GM18498 (cell line): ENCODE data around the gene DUSP6.

Experiments
- ATAC-seq: cut with Tn5 transposase; IDR thresholded peaks from one replicate; pipeline ENCODE4 v1.9.1; 2021; ENCODE audit warnings: mild to moderate bottlenecking, moderate library complexity; ENCODE audit not compliant: unreplicated experiment

DUSP6 gene, protein sequence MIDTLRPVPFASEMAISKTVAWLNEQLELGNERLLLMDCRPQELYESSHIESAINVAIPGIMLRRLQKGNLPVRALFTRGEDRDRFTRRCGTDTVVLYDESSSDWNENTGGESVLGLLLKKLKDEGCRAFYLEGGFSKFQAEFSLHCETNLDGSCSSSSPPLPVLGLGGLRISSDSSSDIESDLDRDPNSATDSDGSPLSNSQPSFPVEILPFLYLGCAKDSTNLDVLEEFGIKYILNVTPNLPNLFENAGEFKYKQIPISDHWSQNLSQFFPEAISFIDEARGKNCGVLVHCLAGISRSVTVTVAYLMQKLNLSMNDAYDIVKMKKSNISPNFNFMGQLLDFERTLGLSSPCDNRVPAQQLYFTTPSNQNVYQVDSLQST

DNA sequence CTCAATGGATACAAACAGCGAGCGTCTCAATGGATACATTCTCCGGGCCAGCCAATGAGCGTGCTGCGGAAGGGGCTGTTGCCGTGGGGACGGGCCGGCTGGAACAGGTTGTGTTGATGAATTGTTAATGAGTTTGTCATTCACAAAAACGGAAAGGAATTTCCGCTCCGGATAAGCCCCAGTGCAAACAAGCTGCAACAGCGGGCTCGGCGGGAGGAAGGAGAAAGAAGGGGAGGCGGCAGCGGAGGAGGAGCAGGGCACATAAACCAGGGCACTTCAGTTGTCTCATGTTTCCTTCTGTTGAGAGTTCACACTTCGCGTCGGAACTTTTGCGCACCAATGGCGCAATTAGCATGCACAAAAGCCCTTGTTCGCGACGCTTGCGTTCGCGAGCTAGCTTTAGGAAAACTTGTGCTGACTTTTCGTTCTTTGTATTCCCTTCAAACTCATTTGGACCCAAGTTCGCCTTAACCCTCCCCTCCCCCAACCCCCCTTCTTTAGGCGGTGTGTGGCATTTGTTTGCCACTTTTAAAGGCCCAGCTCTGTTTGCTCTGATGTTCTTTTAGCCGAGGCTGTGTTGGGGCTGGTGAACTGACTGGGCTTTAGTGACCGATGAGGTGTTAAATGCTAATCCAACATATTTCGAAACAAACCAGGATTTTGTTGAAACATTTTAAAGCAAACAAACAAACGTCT, at the start of gene DUSP6:
TSS of gene DUSP6 (minus strand) at position 10 of the 696 bp plus-strand sequence. CDS start 462 bp downstream, outside the sequence.
- ATAC-seq = peak; percentile 40

DNA sequence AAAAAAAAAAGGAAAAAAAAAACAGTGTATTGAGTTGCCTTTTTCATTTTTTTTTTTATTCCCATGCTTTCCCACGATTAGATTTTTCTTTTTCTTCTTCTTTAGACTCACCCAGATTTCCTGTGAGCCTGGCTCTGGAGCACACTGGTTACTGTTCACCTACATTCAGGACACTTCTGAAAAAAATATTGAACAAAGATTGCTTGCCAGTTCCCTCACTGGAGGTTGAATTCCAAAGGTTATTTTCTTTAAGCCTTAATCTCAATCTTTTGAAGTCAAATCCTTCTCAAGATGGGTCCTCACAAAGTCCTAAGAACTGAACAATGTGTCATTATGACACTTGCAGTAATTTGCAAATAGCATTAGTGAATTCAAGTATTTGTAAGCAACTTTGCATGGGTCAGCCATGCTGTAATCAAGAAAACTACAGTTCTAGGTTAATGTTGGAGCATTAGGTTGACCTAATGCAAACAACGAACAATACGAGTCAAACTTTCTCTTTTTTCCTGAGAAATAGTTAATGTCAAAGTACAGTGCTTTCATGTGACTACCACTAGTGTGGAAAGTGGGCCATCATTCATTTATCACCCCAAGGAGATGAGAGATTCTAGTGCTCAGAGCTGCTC, 49.2 kb upstream of the DUSP6 start:
- no peak for ATAC-seq

DNA sequence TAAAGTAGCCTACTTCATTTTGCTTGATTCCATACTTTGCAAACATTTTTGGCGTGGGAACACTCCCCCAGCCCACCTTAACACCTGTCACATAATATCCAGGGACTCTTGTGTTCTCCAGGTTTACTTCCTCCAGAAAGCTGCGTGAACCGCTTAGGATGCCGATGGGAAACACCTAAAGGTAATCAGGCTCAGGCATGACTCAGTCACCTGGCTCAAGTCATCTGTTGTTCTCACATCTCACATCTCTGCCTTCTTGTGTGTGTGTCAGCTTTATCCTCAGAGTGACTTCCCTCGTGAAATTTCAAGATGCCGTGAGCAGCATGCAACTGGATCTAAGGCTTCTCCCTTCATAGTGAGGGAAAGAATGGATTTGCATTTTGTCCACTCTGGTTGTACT, 48.1 kb upstream of the DUSP6 start:
- ATAC-seq = no peak

DNA sequence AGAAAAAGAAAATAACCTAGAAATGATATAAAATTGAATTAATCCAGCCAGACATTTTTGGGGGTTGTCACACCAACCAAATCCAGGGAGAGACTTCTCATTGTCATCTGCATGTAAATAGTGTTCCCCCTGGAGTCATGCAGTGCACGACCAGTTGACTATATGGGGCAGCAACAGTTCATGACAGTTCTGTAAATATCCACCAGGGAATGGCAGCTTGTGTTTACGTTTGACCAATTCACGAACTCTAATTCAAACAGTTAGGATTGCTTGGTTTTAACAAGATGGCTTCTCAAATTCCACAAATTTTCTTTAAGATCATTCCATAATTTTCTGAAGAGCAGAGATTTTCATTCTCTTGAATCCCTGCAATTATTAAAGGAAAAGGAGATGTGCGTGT, 43.4 kb upstream of the DUSP6 start:
- ATAC-seq = no peak

DNA sequence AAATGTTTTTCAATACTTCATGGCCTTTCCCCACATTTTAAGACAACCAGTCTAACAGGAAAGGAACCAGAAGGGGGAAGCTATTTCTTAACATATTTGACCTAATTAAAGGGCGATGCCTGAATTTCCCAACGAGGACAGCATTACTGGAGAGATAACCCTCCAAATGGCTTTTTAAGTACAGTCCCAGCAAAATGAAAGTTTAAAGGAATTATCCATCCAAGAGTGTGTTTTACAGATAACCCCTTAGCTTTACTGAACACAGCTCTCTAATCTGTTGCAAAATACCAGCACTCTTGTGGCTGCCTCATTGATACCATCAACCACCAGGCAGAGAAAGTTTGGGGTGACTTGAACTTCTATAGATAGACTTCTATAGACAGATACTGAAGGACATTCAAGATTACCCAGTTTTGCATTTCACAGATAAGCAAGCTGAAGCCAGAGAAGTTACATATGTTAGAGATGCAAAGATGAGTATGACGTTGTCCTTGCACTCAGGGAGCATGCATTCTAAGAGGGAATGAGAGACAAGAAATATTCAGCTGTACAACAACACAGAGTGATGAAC, 41.3 kb upstream of the DUSP6 start:
- ATAC-seq = no peak

DNA sequence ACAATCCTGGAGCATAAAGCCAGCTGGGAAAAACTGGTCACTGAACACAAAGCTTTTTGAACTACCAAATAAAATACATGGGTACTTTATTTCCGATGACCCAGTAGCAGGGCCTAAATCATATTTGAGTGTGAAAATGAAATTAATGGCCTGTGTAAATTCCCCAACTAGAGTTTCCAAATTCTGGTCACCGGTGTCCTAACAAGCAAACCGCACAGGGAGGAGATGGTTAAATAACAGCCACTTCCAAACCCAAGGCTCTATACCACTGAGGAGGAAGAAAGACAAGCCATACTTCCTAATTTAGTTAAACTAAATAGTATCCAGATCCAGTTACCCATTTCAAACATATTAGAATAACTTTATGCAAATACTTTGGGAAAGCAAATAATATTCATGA, 40.1 kb upstream of the DUSP6 start:
- ATAC-seq = no peak

DNA sequence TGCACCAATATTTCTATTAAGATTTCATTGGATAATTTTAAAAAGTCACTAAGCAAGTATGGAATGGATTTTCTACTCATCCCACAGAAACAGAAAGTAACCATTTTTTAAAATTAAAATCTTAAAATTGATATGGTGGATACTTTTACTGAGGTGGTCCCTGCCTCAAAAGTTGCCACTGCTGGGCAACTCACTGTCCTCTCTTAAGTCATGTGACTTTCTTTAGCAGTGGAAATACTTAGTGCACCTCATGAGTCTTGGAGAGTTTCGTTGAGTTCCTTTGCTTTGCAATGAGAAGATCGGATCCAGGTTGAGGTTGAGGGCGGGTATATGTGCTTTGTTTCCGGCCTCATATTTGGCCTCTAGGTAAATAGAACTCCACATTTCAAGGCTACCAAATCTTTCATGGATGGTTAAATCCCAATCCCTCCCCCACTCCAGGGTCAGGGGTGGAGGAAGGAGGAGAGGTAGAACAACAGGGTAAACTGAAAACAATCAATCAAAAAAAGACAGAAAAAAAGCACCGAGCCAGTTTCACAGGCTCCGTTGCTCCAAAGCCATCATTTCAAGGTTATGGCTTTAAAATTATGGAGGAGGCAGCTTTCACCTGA, 39.5 kb upstream of the DUSP6 start:
- ATAC-seq = no peak

DNA sequence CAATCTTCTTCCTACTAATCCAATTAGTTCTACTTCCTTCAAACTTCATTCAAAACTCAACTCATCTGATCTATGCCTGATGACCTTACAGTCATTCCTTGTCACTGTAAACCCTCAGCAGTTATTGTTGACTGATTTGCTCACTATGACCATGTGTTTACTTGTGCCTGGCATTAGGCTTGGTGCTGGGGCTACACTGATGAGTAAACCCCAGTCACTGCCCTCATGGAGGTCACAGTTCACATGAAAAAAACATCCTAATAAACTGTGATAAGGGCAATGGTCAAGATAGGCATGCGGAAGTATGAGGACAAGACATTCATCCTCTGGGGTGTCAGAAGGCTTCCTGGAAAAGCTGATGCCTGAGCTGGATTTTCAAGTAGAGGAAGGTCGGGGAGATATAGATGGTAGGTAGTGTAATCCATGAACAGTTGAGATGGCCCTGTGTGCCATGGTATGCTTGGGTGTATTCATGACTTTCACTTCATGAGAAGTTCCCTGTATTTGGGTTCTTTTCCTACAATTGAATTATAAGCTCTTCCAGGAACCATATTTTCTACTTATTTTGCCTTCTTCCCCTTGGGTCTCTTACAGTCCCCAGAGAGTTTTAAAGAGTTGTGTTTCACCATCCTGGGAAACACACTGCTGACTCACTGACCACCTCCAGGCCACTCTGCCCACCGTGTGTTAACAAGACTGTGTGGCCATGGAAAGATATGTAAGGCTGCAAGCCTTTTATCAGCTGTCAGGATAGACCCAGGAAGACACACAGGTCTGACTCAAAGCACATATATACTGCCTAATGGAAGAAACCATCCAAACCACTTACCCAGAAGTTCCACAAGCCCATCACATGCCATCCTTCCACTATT, 38.7 kb upstream of the DUSP6 start:
- no peak for ATAC-seq

DNA sequence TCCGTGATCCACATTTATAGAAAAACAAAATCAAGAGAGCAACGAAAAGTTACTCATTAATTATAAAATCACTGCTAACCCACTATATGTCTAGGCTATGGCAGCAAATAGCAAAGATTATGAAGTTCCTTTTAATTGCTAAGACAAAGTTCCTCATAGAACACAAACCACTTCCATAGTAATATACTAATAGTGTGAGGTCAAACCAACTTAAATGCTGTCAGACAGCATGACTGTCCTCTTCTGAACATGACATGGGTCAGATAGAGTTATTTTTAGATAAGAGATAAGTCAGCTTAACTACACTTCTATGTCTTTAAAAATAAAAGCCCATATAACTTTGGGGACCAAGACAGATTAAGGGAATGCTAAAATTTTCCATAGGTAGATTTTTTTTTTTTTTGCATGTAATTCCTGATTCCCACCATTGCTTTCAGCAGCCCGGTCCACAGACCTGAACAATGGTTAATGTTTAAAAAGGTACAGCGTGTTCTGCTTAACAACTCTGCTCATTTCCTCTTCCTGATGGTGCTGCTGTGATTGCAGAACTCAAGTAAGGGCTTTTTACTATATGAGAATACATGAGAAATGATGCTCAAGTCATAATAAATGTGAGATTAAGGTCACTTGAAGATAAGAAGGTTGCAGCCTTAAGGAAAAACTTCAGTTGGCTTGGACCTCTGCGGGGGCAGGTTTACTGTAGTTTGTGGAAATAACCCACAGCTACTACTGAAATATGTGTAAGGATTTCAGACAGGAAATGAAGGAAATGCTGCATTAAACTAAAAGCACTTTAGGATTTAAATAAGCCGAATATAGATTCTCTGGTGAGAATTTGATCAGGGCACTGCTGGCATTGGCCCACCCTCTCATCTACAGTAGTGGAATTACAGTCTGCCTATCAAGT, 37.7 kb upstream of the DUSP6 start:
- ATAC-seq = peak; percentile 63

DNA sequence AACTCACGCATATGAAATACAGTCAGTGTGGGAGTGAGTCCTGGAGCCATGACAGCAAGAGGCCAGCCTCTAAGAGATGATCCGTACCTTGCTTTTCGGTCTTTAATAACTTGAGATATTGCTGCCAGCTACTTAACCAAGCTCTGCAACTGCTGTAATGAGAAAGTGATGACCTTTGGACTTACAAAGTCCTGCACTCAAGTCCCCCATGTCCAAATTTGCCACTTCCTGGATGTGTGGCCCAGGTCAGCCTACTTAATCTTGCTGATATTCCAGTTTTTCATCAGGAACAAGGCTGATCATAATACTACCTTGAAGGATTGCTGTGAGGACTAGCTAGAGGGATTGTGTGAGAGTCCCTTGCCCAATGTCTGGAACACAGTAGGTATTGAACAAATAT, 33.8 kb upstream of the DUSP6 start:
- no peak for ATAC-seq

DNA sequence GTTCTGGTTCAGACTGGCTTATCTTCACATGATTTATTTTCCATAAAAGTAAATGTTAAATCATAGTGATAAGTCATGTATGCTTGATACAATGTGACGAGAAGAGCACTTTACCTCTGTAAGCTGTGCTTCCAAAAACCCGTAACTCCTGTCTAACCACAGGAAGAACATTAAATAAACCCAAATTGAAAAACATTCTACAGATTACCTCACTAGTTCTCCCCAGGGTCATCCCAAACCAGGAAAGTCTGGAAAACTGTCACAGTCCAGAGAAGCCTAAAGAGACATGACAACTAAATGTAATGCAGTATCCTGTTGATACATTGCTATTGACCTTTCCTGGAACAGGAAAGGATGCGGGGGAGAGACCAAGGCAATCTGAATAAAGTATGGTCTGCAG, 32.5 kb upstream of the DUSP6 start:
- ATAC-seq = no peak

DNA sequence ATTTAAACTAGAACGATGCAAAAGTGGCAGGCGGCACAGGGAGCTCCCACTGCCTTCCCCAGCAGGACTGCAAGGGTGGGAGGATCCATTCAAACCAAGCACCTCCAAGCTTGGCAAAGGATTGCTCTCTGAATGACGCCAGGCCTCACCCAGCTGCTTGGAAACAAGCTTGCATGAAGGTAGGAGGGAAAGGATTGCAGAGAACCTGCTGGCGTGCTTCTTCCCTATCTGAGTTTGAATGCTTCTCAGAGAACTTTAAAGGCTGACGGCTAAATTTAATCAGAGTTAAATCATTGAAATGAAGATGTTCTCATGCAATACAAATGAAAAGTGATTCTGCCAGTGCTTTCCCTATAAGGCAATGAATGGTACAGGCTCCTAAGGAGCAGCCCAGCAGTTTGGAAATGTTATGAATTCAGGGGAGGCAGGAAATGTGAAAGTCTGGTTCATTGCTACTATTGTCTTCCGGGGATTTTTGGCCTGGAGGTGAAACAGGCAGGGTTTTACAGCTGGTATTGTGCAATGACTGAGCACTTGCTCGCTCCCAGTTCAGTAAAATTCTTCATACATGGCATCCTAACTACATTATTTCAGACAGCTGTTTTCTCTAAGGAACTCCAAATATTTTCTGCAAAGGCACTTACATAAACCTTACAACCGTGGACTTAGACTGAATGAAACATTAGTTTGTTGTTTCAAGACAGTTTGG, 31.9 kb upstream of the DUSP6 start:
- no peak for ATAC-seq

DNA sequence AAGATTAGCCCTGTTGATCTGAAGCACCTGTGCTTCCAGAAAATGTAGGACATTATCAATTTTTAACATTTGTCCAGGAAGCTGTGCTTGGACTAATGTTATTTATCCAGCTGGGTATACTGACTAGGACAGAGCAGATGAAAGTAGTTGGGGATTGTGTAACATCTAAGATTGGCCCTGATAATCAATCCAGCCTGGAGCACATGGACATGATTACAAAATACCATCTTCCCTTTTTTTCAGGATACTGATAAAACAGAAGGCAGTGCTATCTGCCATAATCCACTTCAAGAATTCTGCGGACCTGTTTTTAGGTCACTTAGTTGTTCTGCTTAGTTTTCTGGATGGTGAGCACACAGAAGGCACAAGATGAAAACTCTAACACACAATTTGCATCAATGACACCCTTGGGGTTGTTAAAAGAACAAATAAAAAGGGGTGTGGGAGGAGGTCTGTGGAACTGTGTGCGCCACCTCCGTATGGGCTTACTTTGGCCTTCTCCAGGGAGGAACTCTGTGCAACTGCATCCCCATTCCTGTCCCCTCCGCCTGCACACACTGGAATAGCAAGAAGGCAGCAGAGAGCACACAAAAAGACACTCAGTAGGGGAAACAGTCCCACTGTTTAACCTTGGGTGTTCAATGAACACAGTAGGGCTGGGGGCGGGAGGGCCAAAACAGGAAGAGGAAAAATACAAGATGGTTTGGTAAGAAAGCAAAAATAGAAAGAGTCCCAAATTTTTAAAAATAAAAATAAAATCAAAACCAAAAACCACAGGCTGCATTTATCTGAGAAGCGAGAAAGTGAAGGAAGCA, 31.1 kb upstream of the DUSP6 start:
- ATAC-seq = no peak

DNA sequence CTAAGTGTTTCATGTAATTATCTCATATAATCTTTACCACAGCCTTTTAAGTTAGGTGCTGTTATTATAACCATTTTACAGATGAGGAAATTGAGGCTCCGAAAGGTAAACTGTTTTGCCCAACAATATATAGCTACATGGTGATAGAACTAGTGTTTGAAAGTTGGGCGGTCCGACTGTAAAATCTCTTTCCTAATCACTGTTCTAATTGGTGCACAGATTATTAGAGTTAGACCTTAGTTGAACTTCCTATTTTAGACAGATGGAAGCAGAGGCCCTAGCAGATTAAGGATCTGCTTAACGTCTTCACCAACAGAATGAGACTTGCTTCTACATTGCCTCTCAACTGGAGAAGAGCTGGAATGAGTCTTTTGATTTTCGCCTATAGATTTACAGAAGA, 30.0 kb upstream of the DUSP6 start:
- no peak for ATAC-seq

DNA sequence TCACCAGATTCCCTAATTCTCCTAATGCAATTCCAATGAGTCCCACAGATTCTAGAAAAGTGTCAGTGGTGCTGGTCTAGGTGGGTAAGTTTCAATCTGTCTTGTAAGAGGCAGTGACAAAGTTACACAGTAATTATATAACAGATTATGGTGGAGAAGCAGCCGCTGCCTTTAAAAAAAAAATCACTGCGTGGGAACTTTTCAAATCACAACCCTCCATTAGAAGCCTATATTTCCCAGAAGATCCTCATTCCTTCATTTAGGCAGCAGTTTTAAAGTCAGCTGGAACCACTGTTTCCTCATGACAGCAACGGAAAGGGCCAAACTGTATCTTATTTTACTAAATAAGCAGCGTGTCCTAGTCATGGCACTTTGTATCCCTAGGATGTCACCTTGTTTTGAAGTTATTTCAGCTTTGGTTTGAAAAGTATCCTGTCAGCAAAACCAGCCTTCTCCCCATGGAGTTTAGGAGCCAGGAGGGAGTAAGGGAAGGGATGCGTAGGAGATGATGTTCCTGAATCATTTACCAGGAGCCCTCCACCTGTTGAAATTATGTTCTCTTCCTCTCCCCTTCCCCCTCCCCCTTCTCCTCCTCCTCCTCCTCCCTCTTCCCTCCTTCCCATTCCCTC, 27.7 kb upstream of the DUSP6 start:
- ATAC-seq = no peak

DNA sequence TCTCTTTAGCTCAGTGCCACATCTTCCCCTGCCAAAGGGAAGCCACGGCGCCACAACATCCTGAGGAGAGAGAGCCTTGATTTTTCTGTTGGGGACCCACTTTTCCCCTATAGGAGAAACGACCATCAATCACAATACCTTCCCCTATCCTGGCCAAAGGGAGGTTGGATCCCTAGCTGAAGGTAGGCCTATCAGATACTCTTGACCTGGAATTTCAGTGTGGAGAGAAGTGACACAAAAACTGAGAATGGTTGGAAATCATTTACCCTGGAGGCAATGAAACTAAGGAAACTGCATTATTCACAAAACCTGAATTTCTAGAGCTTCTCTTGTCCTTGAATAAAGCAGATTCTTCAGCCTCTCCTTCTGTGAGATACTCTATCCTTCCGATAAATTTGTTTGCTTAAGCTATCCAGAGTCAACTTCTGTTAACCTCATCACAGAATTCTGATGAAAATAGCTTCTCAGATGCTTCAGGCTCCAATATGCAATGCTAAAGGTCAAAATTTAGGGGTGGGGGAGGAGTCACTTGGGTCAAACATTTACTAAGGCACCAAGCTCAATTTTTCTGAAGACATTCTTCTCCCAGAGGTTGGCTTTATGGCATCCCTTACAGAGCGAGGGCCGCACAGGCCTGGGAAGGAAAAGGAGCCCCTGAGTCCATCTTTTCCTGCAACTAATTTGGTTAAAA, 27.0 kb upstream of the DUSP6 start:
- ATAC-seq = no peak

DNA sequence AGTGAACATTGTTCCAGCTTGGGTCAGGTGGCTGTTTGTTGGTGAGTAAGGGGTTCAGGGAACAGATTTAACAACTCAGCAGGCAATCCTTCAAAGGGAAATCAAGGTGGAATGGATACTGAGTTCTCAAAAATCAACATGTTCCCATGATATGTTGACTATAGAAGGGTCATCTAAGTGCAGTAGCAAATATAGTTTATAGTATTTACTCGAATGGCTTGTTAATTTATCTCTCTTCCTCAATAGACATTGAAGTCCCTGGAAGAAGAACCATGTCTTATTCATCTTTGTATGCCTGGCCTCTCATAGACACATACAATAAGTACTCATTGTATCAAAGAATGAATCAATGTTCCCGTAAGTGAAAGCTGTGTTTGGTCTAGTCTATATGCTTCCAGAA, 24.5 kb upstream of the DUSP6 start:
- ATAC-seq = no peak
